Fibroblast of lung (primary cell): Measurements from ENCODE around the gene TEX261. TPM values are rescaled to one million over a fixed set of nuclear protein-coding genes. Genes with fewer than 3 reads are reported as not detected.

Source experiments
- DNase-seq, 2 donors: peaks; one replicate each; pipeline versions ENCODE4 v3.0.0 to v3.0.0-alpha.2; 2010; ENCODE audit warnings: low read depth in 2 of 2
- H2AFZ ChIP-seq: 2 replicates; pipeline ENCODE4 v1.5.1; 2012; ENCODE audit warnings: low read length, control low read depth, inconsistent platforms
- H3K27ac ChIP-seq: 2 replicates; pipeline ENCODE4 v1.5.1; 2011; ENCODE audit warnings: low read length, control low read depth; ENCODE audit not compliant: insufficient read depth
- H3K27me3 ChIP-seq: 2 replicates; pipeline ENCODE4 v1.5.1; 2011; ENCODE audit warnings: mild to moderate bottlenecking, low read length; ENCODE audit not compliant: control insufficient read depth, insufficient read depth
- H3K36me3 ChIP-seq: 2 replicates; pipeline ENCODE4 v1.5.1; 2011; ENCODE audit warnings: low read length; ENCODE audit not compliant: control insufficient read depth, insufficient read depth
- H3K4me1 ChIP-seq: 2 replicates; pipeline ENCODE4 v1.5.1; 2011; ENCODE audit warnings: low read length; ENCODE audit not compliant: control insufficient read depth, insufficient read depth; ENCODE audit errors: extremely low read depth
- H3K4me2 ChIP-seq: 2 replicates; pipeline ENCODE4 v1.5.1; 2011; ENCODE audit warnings: low read length, control low read depth; ENCODE audit not compliant: insufficient read depth; ENCODE audit errors: extremely low read depth
- H3K4me3 ChIP-seq, 4 experiments: fragments of 200-600 bp in 1 of 4; sonication (generic) in 1 of 4; replicated peaks in 1 of 4; 2 replicates each; pipeline ENCODE4 v1.5.1; 2011 to 2016; ENCODE audit warnings: low read length in 4 of 4, low read depth in 3 of 4, mild to moderate bottlenecking in 3 of 4, control low read depth in 2 of 4, inconsistent platforms in 1 of 4, mixed read lengths in 1 of 4; ENCODE audit not compliant: insufficient read depth in 1 of 4; ENCODE audit errors: control extremely low read depth in 1 of 4
- H3K79me2 ChIP-seq: 2 replicates; pipeline ENCODE4 v1.5.1; 2012; ENCODE audit warnings: mild to moderate bottlenecking, low read length, inconsistent platforms; ENCODE audit not compliant: control insufficient read depth, insufficient read depth
- H3K9ac ChIP-seq: 2 replicates; pipeline ENCODE4 v1.5.1; 2011; ENCODE audit warnings: mild to moderate bottlenecking, low read length, control low read depth; ENCODE audit not compliant: insufficient read depth
- H3K9me3 ChIP-seq: 2 replicates; pipeline ENCODE4 v1.5.1; 2012; ENCODE audit warnings: low read depth, low read length; ENCODE audit not compliant: control insufficient read depth, insufficient read depth
- H4K20me1 ChIP-seq: 2 replicates; pipeline ENCODE4 v1.5.1; 2011; ENCODE audit warnings: low read length; ENCODE audit not compliant: control insufficient read depth, insufficient read depth; ENCODE audit errors: extremely low read depth
- EZH2 ChIP-seq: IDR thresholded peaks from 2 replicates; pipeline ENCODE4 v1.5.1; 2012; ENCODE audit warnings: low read length, control low read depth, mild to moderate bottlenecking; ENCODE audit errors: missing control alignments
- polyA plus RNA-seq, 2 donors: library from polyadenylated mRNA; depleted of rRNA in 1 of 2; stranded (reverse) in 1 of 2; unstranded in 1 of 2; fragments of >200 nt; gene quantifications; 2 replicates each; pipeline ENCODE4 v1.2.1, GENCODE V29; 2011 to 2012; ENCODE audit warnings: missing spikeins in 1 of 2
- total RNA-seq: library from RNA; depleted of rRNA; stranded (reverse); fragments of >200 nt; gene quantifications from 2 replicates; pipeline ENCODE4 v1.2.1, GENCODE V29; 2014
- TF ChIP-seq, protein P1 (sequence below), 2 donors: IDR thresholded peaks in 1 of 2; conservative IDR thresholded peaks in 1 of 2; 1 replicate in 1 of 2; 2 replicates in 1 of 2; pipeline ENCODE4 v1.5.1; 2011 to 2012; ENCODE audit warnings: low read length in 2 of 2, control low read depth in 1 of 2, inconsistent platforms in 1 of 2, low read depth in 1 of 2, mild to moderate bottlenecking in 1 of 2

TEX261 gene
- total and polyA plus RNA-seq, 2 donors (not counting 1 experiment from before 2014, with no cell fraction given) = 33.0 to 72.6 TPM

- Histone ChIP-seq H3K9me3 (no peaks in the 10 kb centered on the region), H3K27ac (no peak overlapping the region), H3K27me3 (no peaks in the 10 kb centered on the region), H3K4me2 (no peak overlapping the region), H2AFZ (no peak overlapping the region), H3K4me3 (no peak overlapping the region), H4K20me1 (no peaks in the 10 kb centered on the region), H3K36me3 (no peaks in the 10 kb centered on the region), H3K4me1 (peaks cover 8% of the 10 kb centered on the region), H3K9ac (no peak overlapping the region), H3K79me2 (no peaks in the 10 kb centered on the region)
- peak; percentile 45 to 66 for DNase-seq
- TF ChIP-seq, protein P1, sequence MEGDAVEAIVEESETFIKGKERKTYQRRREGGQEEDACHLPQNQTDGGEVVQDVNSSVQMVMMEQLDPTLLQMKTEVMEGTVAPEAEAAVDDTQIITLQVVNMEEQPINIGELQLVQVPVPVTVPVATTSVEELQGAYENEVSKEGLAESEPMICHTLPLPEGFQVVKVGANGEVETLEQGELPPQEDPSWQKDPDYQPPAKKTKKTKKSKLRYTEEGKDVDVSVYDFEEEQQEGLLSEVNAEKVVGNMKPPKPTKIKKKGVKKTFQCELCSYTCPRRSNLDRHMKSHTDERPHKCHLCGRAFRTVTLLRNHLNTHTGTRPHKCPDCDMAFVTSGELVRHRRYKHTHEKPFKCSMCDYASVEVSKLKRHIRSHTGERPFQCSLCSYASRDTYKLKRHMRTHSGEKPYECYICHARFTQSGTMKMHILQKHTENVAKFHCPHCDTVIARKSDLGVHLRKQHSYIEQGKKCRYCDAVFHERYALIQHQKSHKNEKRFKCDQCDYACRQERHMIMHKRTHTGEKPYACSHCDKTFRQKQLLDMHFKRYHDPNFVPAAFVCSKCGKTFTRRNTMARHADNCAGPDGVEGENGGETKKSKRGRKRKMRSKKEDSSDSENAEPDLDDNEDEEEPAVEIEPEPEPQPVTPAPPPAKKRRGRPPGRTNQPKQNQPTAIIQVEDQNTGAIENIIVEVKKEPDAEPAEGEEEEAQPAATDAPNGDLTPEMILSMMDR (conservative IDR thresholded peaks at IDR 0.05 in 1 of 2, IDR thresholded peaks at IDR 0.05 in 1 of 2; ENCODE audit: low read depth in 1 of 2, low read length in 2 of 2) = peak; percentile 71 to 78
- no peak for TF ChIP-seq EZH2
Observed at GRCh38 chr2:70946832-70947442, 47.7 kb downstream of the TEX261 start.

DNA sequence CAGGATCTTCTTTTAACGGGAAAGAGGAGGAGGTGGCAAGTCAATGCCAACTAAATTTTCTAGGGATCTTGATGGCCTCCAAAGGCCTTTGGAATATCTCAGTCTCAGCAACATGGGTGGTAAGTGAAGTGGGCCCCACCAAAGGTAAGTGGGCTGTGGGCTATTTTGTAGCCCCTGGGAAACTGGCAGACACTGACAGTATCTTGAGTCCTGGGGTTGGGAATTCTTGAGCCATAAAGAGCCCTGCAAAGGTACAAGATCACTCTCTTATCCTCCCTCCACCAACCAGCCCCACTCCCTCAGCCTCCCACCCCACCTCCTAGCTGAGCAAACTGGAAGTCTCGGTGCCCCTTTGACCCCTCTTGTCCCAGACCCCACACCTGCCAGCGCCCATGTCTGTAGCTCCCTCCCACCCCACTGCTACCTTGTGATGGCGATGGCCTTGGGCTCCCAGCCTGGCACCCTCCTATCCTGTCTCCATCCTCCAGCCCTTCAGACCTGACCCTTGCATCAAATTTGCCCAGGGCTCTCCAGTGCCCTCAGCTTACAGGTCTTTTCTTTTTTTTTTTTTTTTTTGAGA, 50.5 kb downstream of the TEX261 start:
- H4K20me1 ChIP-seq = no peaks in the 10 kb centered on the region
- no peak for TF ChIP-seq EZH2
- TF ChIP-seq, protein P1 (conservative IDR thresholded peaks at IDR 0.05 in 1 of 2, IDR thresholded peaks at IDR 0.05 in 1 of 2; ENCODE audit: low read depth in 1 of 2, low read length in 2 of 2) = no peak
- H3K4me2 ChIP-seq = no peak overlapping the region
- H3K9ac ChIP-seq = no peak overlapping the region
- H3K4me3 ChIP-seq = no peak overlapping the region
- no peak overlapping the region for H2AFZ ChIP-seq
- H3K27me3 ChIP-seq = no peaks in the 10 kb centered on the region
- H3K9me3 ChIP-seq = no peaks in the 10 kb centered on the region
- H3K27ac ChIP-seq = no peak overlapping the region
- DNase-seq = no peak
- H3K79me2 ChIP-seq = no peaks in the 10 kb centered on the region
- no peaks in the 10 kb centered on the region for H3K36me3 ChIP-seq
- peaks cover 8% of the 10 kb centered on the region for H3K4me1 ChIP-seq

- H3K27ac ChIP-seq = no peak overlapping the region
- no peaks in the 10 kb centered on the region for H3K9me3 ChIP-seq
- no peaks in the 10 kb centered on the region for H3K36me3 ChIP-seq
- TF ChIP-seq EZH2 = no peak
- TF ChIP-seq, protein P1 (conservative IDR thresholded peaks at IDR 0.05 in 1 of 2, IDR thresholded peaks at IDR 0.05 in 1 of 2; ENCODE audit: low read depth in 1 of 2, low read length in 2 of 2) = no peak
- peaks cover 8% of the 10 kb centered on the region for H3K4me1 ChIP-seq
- H3K4me3 ChIP-seq = no peak overlapping the region
- no peak overlapping the region for H3K4me2 ChIP-seq
- H3K79me2 ChIP-seq = no peaks in the 10 kb centered on the region
- H2AFZ ChIP-seq = no peak overlapping the region
- no peaks in the 10 kb centered on the region for H4K20me1 ChIP-seq
- DNase-seq = no peak
- H3K27me3 ChIP-seq = no peaks in the 10 kb centered on the region
- no peak overlapping the region for H3K9ac ChIP-seq
Observed at GRCh38 chr2:70943205-70943871, 51.3 kb downstream of the TEX261 start.
